HCT116 (cell line): ENCODE measurements around the gene TACC2.

ENCODE experiments used
- CTCF ChIP-seq, 3 experiments: fragments of 200-600 bp in 1 of 3; sonication (generic) in 1 of 3; IDR thresholded peaks in 2 of 3; conservative IDR thresholded peaks in 1 of 3; 2 replicates each; pipeline ENCODE4 v1.5.1; 2012 to 2017; ENCODE audit warnings: low read depth in 2 of 3, low read length in 2 of 3, antibody characterized with exemption in 1 of 3, borderline replicate concordance in 1 of 3, control low read depth in 1 of 3, mild to moderate bottlenecking in 1 of 3, mixed read lengths in 1 of 3, mixed run types in 1 of 3, moderate library complexity in 1 of 3; ENCODE audit not compliant: insufficient read depth in 1 of 3
- EZH2 ChIP-seq: fragments of 200-600 bp; sonication (generic); IDR thresholded peaks from 2 replicates; pipeline ENCODE4 v1.6.1; 2017; ENCODE audit warnings: antibody characterized with exemption, mixed run types
- YY1 ChIP-seq: IDR thresholded peaks from 2 replicates; pipeline ENCODE4 v1.6.1; 2011; ENCODE audit warnings: low read length, low read depth, moderate library complexity, mild to moderate bottlenecking; ENCODE audit not compliant: insufficient replicate concordance; ENCODE audit errors: extremely low read depth

GRCh38 chr10:122161795-122162194, 172.8 kb downstream of the TACC2 start:
- TF ChIP-seq YY1: no peak
- TF ChIP-seq EZH2: no peak
- no peak for TF ChIP-seq CTCF (IDR thresholded peaks at IDR 0.05 in 2 of 3, conservative IDR thresholded peaks at IDR 0.05 in 1 of 3; ENCODE audit: borderline replicate concordance in 1 of 3, insufficient read depth in 1 of 3, low read depth in 2 of 3, low read length in 2 of 3)
